HepG2 (cell line): Measurements from ENCODE around the gene DCUN1D2. TPM values are rescaled to one million over a fixed set of nuclear protein-coding genes. Genes with fewer than 3 reads are reported as not detected.

Experiments used
- CBX1 ChIP-seq: IDR thresholded peaks from one replicate; pipeline ENCODE4 v1.6.1; 2016; ENCODE audit warnings: antibody characterized with exemption, low read depth
- HDAC1 ChIP-seq: sonication (generic); formaldehyde crosslinking; IDR thresholded peaks from 2 replicates; pipeline ENCODE4 v1.5.1; 2020; ENCODE audit warnings: mild to moderate bottlenecking, missing genetic modification reagents
- HIVEP1 ChIP-seq: sonication (generic); formaldehyde crosslinking; IDR thresholded peaks from 2 replicates; pipeline ENCODE4 v1.4.0; 2020; ENCODE audit warnings: mild to moderate bottlenecking, missing genetic modification reagents
- MED1 ChIP-seq: sonication (generic); formaldehyde crosslinking; IDR thresholded peaks from 2 replicates; pipeline ENCODE4 v1.4.0; 2020; ENCODE audit warnings: missing genetic modification reagents
- MYC ChIP-seq: sonication (generic); formaldehyde crosslinking; IDR thresholded peaks from 2 replicates; pipeline ENCODE4 v1.9.0; 2021; ENCODE audit warnings: missing genetic modification reagents, borderline replicate concordance
- POLR2A ChIP-seq, 2 experiments: IDR thresholded peaks; 2 replicates each; pipeline ENCODE4 v1.6.1; 2011; ENCODE audit warnings: low read depth in 2 of 2, low read length in 2 of 2, mild to moderate bottlenecking in 1 of 2, moderate library complexity in 1 of 2; ENCODE audit not compliant: insufficient read depth in 1 of 2
- TFE3 ChIP-seq: IDR thresholded peaks from 2 replicates; pipeline ENCODE4 v1.6.1; 2016
- UBTF ChIP-seq: sonication (generic); formaldehyde crosslinking; IDR thresholded peaks from 2 replicates; pipeline ENCODE4 v1.4.0; 2020; ENCODE audit warnings: mild to moderate bottlenecking, missing genetic modification reagents
- ZNF609 ChIP-seq: sonication (generic); formaldehyde crosslinking; IDR thresholded peaks from 2 replicates; pipeline ENCODE4 v1.4.0; 2020; ENCODE audit warnings: mild to moderate bottlenecking, missing genetic modification reagents, borderline replicate concordance
- ZSCAN12 ChIP-seq: sonication (generic); formaldehyde crosslinking; IDR thresholded peaks from 2 replicates; pipeline ENCODE4 v1.9.0; 2021; ENCODE audit warnings: mild to moderate bottlenecking, missing genetic modification reagents
- polyA plus RNA-seq, 8 experiments: library from polyadenylated mRNA; depleted of rRNA in 3 of 8; stranded (reverse) in 7 of 8; unstranded in 1 of 8; fragments of >200 nt; fragmentation: Illumina TruSeq in 4 of 8; extraction: Trizol in 4 of 8; gene quantifications; 2 replicates each; pipeline versions ENCODE4 v1.2.1 to v1.2.3, GENCODE V29; 2011 to 2016; ENCODE audit warnings: low read depth in 4 of 8, missing spikeins in 1 of 8, mixed read lengths in 1 of 8; ENCODE audit not compliant: insufficient read depth in 1 of 8
- total RNA-seq, 5 experiments: library from RNA; depleted of rRNA; stranded (reverse); fragments of >200 nt; fragmentation: Illumina TruSeq; extraction: Trizol; gene quantifications; 2 replicates each; pipeline ENCODE4 v1.2.3, GENCODE V29; 2016; ENCODE audit warnings: low read depth in 1 of 5
- TF ChIP-seq, protein P1 (sequence below): sonication (generic); formaldehyde crosslinking; IDR thresholded peaks from one replicate; pipeline ENCODE4 v1.5.1; 2020; ENCODE audit warnings: mild to moderate bottlenecking, missing genetic modification reagents; ENCODE audit errors: not compliant biosample characterization

DCUN1D2 gene
- total and polyA plus RNA-seq, 2 of the 13 experiments (the other 11 are each of a cell fraction or from before 2014, with no cell fraction given) = 9.1 to 9.6 TPM

DNA sequence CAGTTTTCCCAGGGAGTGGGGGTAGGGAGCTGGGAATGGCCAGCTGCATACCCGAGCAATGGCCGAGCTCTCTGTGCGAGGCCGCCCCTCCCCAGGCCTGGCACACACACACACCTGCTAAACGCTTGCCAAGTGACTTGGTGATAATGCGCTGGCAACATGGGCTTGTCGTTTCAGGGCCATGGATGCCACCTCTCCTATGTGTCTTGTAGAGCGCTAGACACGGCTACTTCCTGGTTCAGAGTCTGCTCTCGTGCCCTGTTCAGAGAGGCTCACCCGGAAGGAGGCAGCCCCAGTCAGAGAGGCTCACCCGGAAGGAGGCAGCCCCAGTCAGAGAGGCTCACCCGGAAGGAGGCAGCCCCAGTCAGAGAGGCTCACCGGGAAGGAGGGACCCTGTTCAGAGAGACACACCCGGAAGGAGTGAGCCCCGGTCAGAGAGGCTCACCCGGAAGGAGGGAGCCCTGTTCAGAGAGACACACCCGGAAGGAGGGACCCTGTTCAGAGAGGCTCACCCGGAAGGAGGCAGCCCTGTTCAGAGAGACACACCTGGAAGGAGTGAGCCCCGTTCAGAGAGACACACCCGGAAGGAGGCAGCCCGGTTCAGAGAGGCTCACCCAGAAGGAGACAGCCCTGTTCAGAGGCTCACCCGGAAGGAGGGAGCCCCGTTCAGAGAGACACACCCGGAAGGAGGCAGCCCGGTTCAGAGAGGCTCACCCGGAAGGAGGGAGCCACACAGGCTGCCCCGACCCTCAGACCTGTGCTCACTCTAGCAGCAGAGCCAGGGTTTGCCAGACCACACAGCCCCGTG, 41.4 kb downstream of the DCUN1D2 start (continued):
- TF ChIP-seq ZNF609 = peak; percentile 71; the same call in 1 of the 2 replicates
- peak; percentile 79 for TF ChIP-seq CBX1
- TF ChIP-seq TFE3 = 0 out of 2 replicates have a peak, but pooled peaks have one; percentile 19
- TF ChIP-seq MYC = 0 out of 2 replicates have a peak, but pooled peaks have one; percentile 50
- TF ChIP-seq, protein P1, sequence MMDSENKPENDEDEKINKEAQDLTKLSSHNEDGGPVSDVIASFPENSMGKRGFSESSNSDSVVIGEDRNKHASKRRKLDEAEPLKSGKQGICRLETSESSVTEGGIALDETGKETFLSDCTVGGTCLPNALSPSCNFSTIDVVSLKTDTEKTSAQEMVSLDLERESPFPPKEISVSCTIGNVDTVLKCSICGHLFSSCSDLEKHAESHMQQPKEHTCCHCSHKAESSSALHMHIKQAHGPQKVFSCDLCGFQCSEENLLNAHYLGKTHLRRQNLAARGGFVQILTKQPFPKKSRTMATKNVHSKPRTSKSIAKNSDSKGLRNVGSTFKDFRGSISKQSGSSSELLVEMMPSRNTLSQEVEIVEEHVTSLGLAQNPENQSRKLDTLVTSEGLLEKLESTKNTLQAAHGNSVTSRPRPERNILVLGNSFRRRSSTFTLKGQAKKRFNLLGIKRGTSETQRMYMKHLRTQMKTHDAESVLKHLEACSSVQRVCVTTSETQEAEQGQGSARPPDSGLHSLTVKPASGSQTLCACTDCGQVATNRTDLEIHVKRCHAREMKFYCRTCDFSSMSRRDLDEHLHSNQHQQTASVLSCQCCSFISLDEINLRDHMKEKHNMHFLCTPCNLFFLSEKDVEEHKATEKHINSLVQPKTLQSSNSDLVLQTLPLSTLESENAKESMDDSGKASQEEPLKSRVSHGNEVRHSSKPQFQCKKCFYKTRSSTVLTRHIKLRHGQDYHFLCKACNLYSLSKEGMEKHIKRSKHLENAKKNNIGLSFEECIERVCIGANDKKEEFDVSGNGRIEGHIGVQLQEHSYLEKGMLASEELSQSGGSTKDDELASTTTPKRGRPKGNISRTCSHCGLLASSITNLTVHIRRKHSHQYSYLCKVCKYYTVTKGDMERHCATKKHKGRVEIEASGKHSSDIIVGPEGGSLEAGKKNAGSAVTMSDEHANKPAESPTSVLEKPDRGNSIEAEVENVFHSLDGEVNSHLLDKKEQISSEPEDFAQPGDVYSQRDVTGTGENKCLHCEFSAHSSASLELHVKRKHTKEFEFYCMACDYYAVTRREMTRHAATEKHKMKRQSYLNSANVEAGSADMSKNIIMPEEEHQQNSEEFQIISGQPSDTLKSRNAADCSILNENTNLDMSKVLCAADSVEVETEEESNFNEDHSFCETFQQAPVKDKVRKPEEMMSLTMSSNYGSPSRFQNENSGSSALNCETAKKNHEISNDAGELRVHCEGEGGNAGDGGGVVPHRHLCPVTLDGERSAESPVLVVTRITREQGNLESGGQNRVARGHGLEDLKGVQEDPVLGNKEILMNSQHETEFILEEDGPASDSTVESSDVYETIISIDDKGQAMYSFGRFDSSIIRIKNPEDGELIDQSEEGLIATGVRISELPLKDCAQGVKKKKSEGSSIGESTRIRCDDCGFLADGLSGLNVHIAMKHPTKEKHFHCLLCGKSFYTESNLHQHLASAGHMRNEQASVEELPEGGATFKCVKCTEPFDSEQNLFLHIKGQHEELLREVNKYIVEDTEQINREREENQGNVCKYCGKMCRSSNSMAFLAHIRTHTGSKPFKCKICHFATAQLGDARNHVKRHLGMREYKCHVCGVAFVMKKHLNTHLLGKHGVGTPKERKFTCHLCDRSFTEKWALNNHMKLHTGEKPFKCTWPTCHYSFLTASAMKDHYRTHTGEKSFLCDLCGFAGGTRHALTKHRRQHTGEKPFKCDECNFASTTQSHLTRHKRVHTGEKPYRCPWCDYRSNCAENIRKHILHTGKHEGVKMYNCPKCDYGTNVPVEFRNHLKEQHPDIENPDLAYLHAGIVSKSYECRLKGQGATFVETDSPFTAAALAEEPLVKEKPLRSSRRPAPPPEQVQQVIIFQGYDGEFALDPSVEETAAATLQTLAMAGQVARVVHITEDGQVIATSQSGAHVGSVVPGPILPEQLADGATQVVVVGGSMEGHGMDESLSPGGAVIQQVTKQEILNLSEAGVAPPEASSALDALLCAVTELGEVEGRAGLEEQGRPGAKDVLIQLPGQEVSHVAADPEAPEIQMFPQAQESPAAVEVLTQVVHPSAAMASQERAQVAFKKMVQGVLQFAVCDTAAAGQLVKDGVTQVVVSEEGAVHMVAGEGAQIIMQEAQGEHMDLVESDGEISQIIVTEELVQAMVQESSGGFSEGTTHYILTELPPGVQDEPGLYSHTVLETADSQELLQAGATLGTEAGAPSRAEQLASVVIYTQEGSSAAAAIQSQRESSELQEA (CRISPR knock-in tag) = no peak
- peak; percentile 65 to 75 for TF ChIP-seq POLR2A (IDR thresholded peaks at IDR 0.05; ENCODE audit: insufficient read depth in 1 of 2, low read depth in 2 of 2, low read length in 2 of 2)
- peak; percentile 50 for TF ChIP-seq MED1
- peak; percentile 52; the same call in 1 of the 2 replicates for TF ChIP-seq HIVEP1 (CRISPR knock-in tag)
- TF ChIP-seq ZSCAN12 (CRISPR knock-in tag) = no peak
- TF ChIP-seq HDAC1 = peak; percentile 85
- TF ChIP-seq UBTF = peak; percentile 98
